ENCODE results near the gene ARMC12.

ARMC12 gene

GRCh38 chr6:35765739-35766138 is 28.9 kb downstream of the ARMC12 start:
- no peak for TF ChIP-seq CTCF (IDR thresholded peaks at IDR 0.05)

GRCh38 chr6:35769211-35769610 is 32.4 kb downstream of the ARMC12 start:
- TF ChIP-seq CTCF (IDR thresholded peaks at IDR 0.05) = no peak

GRCh38 chr6:35771343-35771627 is 34.5 kb downstream of the ARMC12 start:
- TF ChIP-seq CTCF (IDR thresholded peaks at IDR 0.05) = no peak

- no peak for TF ChIP-seq CTCF (IDR thresholded peaks at IDR 0.05)
Observed at GRCh38 chr6:35774116-35774794, 37.4 kb downstream of the ARMC12 start.

- no peak for TF ChIP-seq CTCF (IDR thresholded peaks at IDR 0.05)
Observed at GRCh38 chr6:35775031-35775430, 38.2 kb downstream of the ARMC12 start.

GRCh38 chr6:35776364-35777215 is 39.8 kb downstream of the ARMC12 start, which contains the start of gene CLPSL2:
Gene CLPSL2 (plus strand): TSS chr6:35776598. CDS start chr6:35776619, 21 bp downstream.
- TF ChIP-seq CTCF (IDR thresholded peaks at IDR 0.05) = no peak

- no peak for TF ChIP-seq CTCF (IDR thresholded peaks at IDR 0.05)
Observed at GRCh38 chr6:35777356-35778102, 40.7 kb downstream of the ARMC12 start.

Data from LNCAP (cell line).